Neural progenitor cell (in vitro differentiated cells): ENCODE results near the gene TMEM120B. TPM values are rescaled to one million over a fixed set of nuclear protein-coding genes. Genes with fewer than 3 reads are reported as not detected.

Experiments
- DNase-seq: peaks from one replicate; pipeline ENCODE4 v3.0.0-alpha.2; 2016; ENCODE audit warnings: low spot score
- H2AFZ ChIP-seq: fragments of 200-600 bp; sonication (generic); replicated peaks from 2 replicates; pipeline ENCODE4 v1.6.1; 2016; ENCODE audit warnings: antibody characterized with exemption
- H3F3A ChIP-seq: fragments of 200-600 bp; sonication (generic); 2 replicates; pipeline ENCODE4 v1.6.1; 2016; ENCODE audit warnings: antibody characterized with exemption, low read depth
- H3K27ac ChIP-seq: fragments of 200-600 bp; sonication (generic); 2 replicates; pipeline ENCODE4 v1.5.1; 2016; ENCODE audit warnings: mild to moderate bottlenecking
- H3K27me3 ChIP-seq: fragments of 200-600 bp; sonication (generic); 2 replicates; pipeline ENCODE4 v1.6.1; 2016; ENCODE audit warnings: mild to moderate bottlenecking, moderate library complexity
- H3K36me3 ChIP-seq: fragments of 200-600 bp; sonication (generic); 2 replicates; pipeline ENCODE4 v1.5.1; 2016
- H3K4me1 ChIP-seq: fragments of 200-600 bp; sonication (generic); 2 replicates; pipeline ENCODE4 v1.6.1; 2016; ENCODE audit warnings: mixed run types
- H3K4me2 ChIP-seq: fragments of 200-600 bp; sonication (generic); 2 replicates; pipeline ENCODE4 v1.6.1; 2016
- H3K4me3 ChIP-seq: fragments of 200-600 bp; sonication (generic); 2 replicates; pipeline ENCODE4 v1.5.1; 2016
- H3K79me2 ChIP-seq: fragments of 200-600 bp; sonication (generic); 2 replicates; pipeline ENCODE4 v1.6.1; 2016; ENCODE audit warnings: low read depth
- H3K9ac ChIP-seq: fragments of 200-600 bp; sonication (generic); 2 replicates; pipeline ENCODE4 v1.6.1; 2016
- H3K9me3 ChIP-seq: fragments of 200-600 bp; sonication (generic); 2 replicates; pipeline ENCODE4 v1.5.1; 2016; ENCODE audit warnings: low read depth
- H4K20me1 ChIP-seq: fragments of 200-600 bp; sonication (generic); 2 replicates; pipeline ENCODE4 v1.6.1; 2016; ENCODE audit warnings: low read depth
- H3K27ac Mint-ChIP-seq: 3 replicates; pipeline ENCODE4 v1.8.0; 2021; ENCODE audit warnings: mixed read lengths
- H3K27me3 Mint-ChIP-seq: 2 replicates; pipeline ENCODE4 v1.8.0; 2022; ENCODE audit warnings: low read depth, mild to moderate bottlenecking, inconsistent platforms, moderate library complexity, mixed read lengths; ENCODE audit not compliant: insufficient read depth
- H3K36me3 Mint-ChIP-seq: 3 replicates; pipeline ENCODE4 v1.8.0; 2021; ENCODE audit warnings: mixed read lengths
- H3K4me1 Mint-ChIP-seq: 3 replicates; pipeline ENCODE4 v1.8.0; 2021; ENCODE audit warnings: mixed read lengths
- H3K4me3 Mint-ChIP-seq: 3 replicates; pipeline ENCODE4 v1.8.0; 2021; ENCODE audit warnings: mild to moderate bottlenecking, moderate library complexity, mixed read lengths
- H3K9me3 Mint-ChIP-seq: 3 replicates; pipeline ENCODE4 v1.8.0; 2020; ENCODE audit warnings: mixed read lengths
- EZH2 ChIP-seq: fragments of 200-600 bp; sonication (generic); IDR thresholded peaks from 2 replicates; pipeline ENCODE4 v1.6.1; 2017; ENCODE audit warnings: antibody characterized with exemption, mild to moderate bottlenecking, moderate library complexity
- EZH2phosphoT487 ChIP-seq: fragments of 200-600 bp; sonication (generic); IDR thresholded peaks from 2 replicates; pipeline ENCODE4 v1.6.1; 2017; ENCODE audit warnings: antibody characterized with exemption
- total RNA-seq: library from RNA; depleted of rRNA; stranded (reverse); fragments of >200 nt; gene quantifications from 2 replicates; pipeline ENCODE4 v1.2.3, GENCODE V29; 2015; ENCODE audit warnings: low replicate concordance
- TF ChIP-seq, protein P1 (sequence below): fragments of 200-600 bp; sonication (generic); IDR thresholded peaks from 2 replicates; pipeline ENCODE4 v1.5.1; 2017; ENCODE audit warnings: antibody characterized with exemption, mild to moderate bottlenecking

Gene TMEM120B
- total RNA-seq, 1 donor from 2014 or later: 4.7 TPM

DNA sequence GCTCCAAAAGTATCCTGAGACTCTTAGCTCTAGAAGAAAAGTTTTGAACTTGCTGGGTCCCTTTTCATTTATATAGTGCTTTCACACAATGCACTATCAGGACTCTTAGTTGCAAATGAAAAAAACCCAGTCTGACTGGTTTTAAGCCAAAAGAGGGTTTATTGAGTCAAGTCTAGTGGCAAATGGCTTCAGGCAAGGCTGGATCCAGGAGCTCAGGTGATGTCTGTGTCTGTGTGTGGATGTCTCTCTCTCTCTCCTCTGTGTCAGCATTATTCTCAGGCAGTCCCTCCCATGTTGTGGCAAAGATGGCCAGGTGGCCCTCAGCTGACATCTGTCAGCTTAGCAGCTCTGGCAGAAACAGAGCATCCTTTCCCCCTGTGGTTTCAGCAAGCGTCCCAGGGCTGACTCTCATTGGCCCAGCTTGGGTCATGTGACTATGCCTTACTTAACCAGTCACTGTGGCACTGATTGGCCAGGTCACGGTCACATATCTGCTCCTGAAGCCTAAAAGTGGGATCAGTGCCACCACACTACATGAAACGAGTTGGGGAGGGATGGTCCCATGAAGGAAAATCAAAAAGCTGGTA is 6.2 kb downstream of the TMEM120B start:
- H3K27ac Mint-ChIP-seq: peak overlapping the region; percentile 15
- TF ChIP-seq, protein P1, sequence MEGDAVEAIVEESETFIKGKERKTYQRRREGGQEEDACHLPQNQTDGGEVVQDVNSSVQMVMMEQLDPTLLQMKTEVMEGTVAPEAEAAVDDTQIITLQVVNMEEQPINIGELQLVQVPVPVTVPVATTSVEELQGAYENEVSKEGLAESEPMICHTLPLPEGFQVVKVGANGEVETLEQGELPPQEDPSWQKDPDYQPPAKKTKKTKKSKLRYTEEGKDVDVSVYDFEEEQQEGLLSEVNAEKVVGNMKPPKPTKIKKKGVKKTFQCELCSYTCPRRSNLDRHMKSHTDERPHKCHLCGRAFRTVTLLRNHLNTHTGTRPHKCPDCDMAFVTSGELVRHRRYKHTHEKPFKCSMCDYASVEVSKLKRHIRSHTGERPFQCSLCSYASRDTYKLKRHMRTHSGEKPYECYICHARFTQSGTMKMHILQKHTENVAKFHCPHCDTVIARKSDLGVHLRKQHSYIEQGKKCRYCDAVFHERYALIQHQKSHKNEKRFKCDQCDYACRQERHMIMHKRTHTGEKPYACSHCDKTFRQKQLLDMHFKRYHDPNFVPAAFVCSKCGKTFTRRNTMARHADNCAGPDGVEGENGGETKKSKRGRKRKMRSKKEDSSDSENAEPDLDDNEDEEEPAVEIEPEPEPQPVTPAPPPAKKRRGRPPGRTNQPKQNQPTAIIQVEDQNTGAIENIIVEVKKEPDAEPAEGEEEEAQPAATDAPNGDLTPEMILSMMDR: no peak
- no peak for TF ChIP-seq EZH2phosphoT487
- TF ChIP-seq EZH2: no peak
- H3K4me3 ChIP-seq: no peak overlapping the region
- H2AFZ ChIP-seq: no peak overlapping the region
- no peak overlapping the region for H3K4me2 ChIP-seq
- H3K36me3 Mint-ChIP-seq: no peaks in the 10 kb centered on the region
- H3K4me3 Mint-ChIP-seq: no peak overlapping the region
- peaks cover 35% of the 10 kb centered on the region for H3K79me2 ChIP-seq
- peaks cover 12% of the 10 kb centered on the region for H4K20me1 ChIP-seq
- H3K27me3 ChIP-seq: no peaks in the 10 kb centered on the region
- no peaks in the 10 kb centered on the region for H3K9me3 ChIP-seq
- no peak overlapping the region for H3K9ac ChIP-seq
- DNase-seq: no peak
- no peak overlapping the region for H3K27ac ChIP-seq
- H3F3A ChIP-seq: peaks cover 6% of the 10 kb centered on the region
- H3K9me3 Mint-ChIP-seq: no peaks in the 10 kb centered on the region
- H3K36me3 ChIP-seq: no peaks in the 10 kb centered on the region
- H3K27me3 Mint-ChIP-seq: peaks cover 2% of the 10 kb centered on the region
- peaks cover 32% of the 10 kb centered on the region for H3K4me1 Mint-ChIP-seq
- H3K4me1 ChIP-seq: peaks cover 4% of the 10 kb centered on the region

DNA sequence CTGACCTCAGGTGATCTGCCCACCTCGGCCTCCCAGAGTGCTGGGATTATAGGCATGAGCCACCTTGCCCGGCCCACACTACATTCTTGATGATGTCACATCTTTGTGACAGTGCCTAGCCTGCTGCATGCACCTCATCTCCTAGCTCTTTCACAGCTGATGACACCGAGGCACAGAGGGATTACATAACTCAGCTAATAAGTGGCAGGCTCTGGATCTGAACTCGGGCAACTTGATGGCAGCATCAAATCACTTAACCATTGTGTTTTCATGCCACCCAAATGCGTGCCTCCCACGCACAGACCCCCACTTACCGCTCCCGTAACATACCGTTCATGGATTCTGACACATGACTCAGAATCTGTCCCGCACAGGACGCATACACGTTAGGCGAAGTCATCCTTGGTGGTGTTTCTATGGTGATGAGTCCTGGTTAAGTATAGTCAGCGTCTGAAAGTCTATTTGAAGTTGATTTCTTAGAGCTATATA is 7.4 kb downstream of the TMEM120B start:
- Histone ChIP-seq H3K79me2 (peaks cover 25% of the 10 kb centered on the region), H3K27ac (no peak overlapping the region), H4K20me1 (peaks cover 7% of the 10 kb centered on the region), H3F3A (peaks cover 6% of the 10 kb centered on the region), H3K4me3 (no peak overlapping the region), H3K4me2 (no peak overlapping the region), H2AFZ (no peak overlapping the region), H3K9me3 (no peaks in the 10 kb centered on the region), H3K36me3 (no peaks in the 10 kb centered on the region), H3K9ac (no peak overlapping the region), H3K4me1 (peaks cover 4% of the 10 kb centered on the region), H3K27me3 (no peaks in the 10 kb centered on the region)
- no peaks in the 10 kb centered on the region for H3K9me3 Mint-ChIP-seq
- peak overlapping the region; percentile 83 for H3K27ac Mint-ChIP-seq
- H3K27me3 Mint-ChIP-seq: peaks cover 2% of the 10 kb centered on the region
- no peak for DNase-seq
- H3K4me3 Mint-ChIP-seq: no peak overlapping the region
- peaks cover 26% of the 10 kb centered on the region for H3K4me1 Mint-ChIP-seq
- H3K36me3 Mint-ChIP-seq: no peaks in the 10 kb centered on the region
- TF ChIP-seq EZH2 (no peak), EZH2phosphoT487 (no peak)
- TF ChIP-seq, protein P1: no peak

DNA sequence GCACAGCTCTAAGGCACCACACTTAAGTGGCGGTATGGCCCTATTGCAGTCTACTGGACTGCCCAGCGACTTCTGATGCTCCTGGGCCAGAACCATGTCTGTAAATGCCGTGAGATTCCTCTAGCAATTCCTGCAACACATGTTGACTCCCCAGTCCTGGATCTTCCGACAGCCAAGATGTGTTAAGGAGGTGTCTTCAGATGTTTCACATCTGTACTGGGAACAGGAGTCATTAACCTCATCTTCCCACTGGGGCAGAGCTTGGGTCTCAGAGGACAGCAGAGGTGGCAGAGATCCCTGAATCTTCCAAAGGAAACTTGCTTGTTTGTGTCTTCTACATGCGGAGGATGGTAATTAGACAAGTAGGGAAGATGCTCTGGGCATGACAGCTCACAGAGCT is 8.2 kb downstream of the TMEM120B start:
- Histone ChIP-seq H3K27ac (no peak overlapping the region), H3K36me3 (no peaks in the 10 kb centered on the region), H3K9ac (no peak overlapping the region), H3K4me1 (peaks cover 4% of the 10 kb centered on the region), H3K4me3 (no peak overlapping the region), H2AFZ (no peak overlapping the region), H3K9me3 (no peaks in the 10 kb centered on the region), H3K27me3 (no peaks in the 10 kb centered on the region), H3F3A (peaks cover 6% of the 10 kb centered on the region), H4K20me1 (peaks cover 7% of the 10 kb centered on the region), H3K4me2 (no peak overlapping the region), H3K79me2 (peaks cover 20% of the 10 kb centered on the region)
- Mint-ChIP-seq H3K36me3 (no peaks in the 10 kb centered on the region), H3K27ac (peak overlapping the region; percentile 83), H3K27me3 (peaks cover 2% of the 10 kb centered on the region), H3K4me1 (peaks cover 22% of the 10 kb centered on the region), H3K9me3 (no peaks in the 10 kb centered on the region), H3K4me3 (no peak overlapping the region)
- DNase-seq: no peak
- TF ChIP-seq EZH2: no peak
- TF ChIP-seq, protein P1: no peak
- TF ChIP-seq EZH2phosphoT487: no peak
